Tibial nerve (tissue), 4 donors: Measurements from ENCODE around the gene KRTAP4-2. TPM values are rescaled to one million over a fixed set of nuclear protein-coding genes. Genes with fewer than 3 reads are reported as not detected.
"Not testable (repeated sequence)": the region's sequence is repeated elsewhere in the genome, so short reads cannot be mapped to it uniquely, and the experiment has no call there.

Experiments
- DNase-seq, 2 donors: peaks; one replicate each; pipeline ENCODE4 v3.0.0-alpha.2; 2019; ENCODE audit warnings: low spot score in 2 of 2
- H3K27ac ChIP-seq, 4 donors: fragments of 200-600 bp; sonication (generic) in 3 of 4; one replicate each; pipeline ENCODE4 v1.5.1; 2017 to 2019; ENCODE audit warnings: mild to moderate bottlenecking in 1 of 4
- H3K27me3 ChIP-seq, 2 donors: fragments of 200-600 bp; sonication (generic) in 1 of 2; one replicate each; pipeline versions ENCODE4 v1.5.1 to v1.6.0; 2017 to 2019
- H3K36me3 ChIP-seq, 3 donors: fragments of 200-600 bp; sonication (generic); one replicate each; pipeline ENCODE4 v1.5.1; 2018 to 2019
- H3K4me1 ChIP-seq, 4 donors: fragments of 200-600 bp; sonication (generic) in 3 of 4; one replicate each; pipeline ENCODE4 v1.5.1; 2017 to 2019
- H3K4me3 ChIP-seq, 4 donors: fragments of 200-600 bp; sonication (generic) in 3 of 4; one replicate each; pipeline ENCODE4 v1.5.1; 2017 to 2019; ENCODE audit warnings: mild to moderate bottlenecking in 1 of 4, moderate library complexity in 1 of 4
- H3K9me3 ChIP-seq, 4 donors: fragments of 200-600 bp; sonication (generic) in 3 of 4; one replicate each; pipeline ENCODE4 v1.5.1; 2017 to 2019
- CTCF ChIP-seq, 5 experiments: fragments of 200-600 bp in 3 of 5; fragments of 450-650 bp in 2 of 5; sonication (generic) in 3 of 5; IDR thresholded peaks; one replicate each; pipeline ENCODE4 v1.5.1; 2016 to 2019; ENCODE audit warnings: antibody characterized with exemption in 5 of 5, mild to moderate bottlenecking in 3 of 5, moderate library complexity in 2 of 5
- EP300 ChIP-seq, 2 donors: sonication (generic); formaldehyde crosslinking; IDR thresholded peaks; one replicate each; pipeline ENCODE4 v1.6.1; 2017; ENCODE audit warnings: antibody characterized with exemption in 2 of 2, mild to moderate bottlenecking in 1 of 2
- POLR2A ChIP-seq, 2 donors: fragments of 450-650 bp; IDR thresholded peaks; one replicate each; pipeline ENCODE4 v1.6.1; 2017; ENCODE audit warnings: antibody characterized with exemption in 2 of 2, mild to moderate bottlenecking in 2 of 2, moderate library complexity in 2 of 2
- WGBS, 2 donors: methylation state at CpG; one replicate each; pipeline ENCODE4 v1.1.5; 2018; 5-methylcytosine and 5-hydroxymethylcytosine counted together
- total RNA-seq, 4 donors: library from RNA; depleted of rRNA; stranded (reverse); fragments of >200 nt; gene quantifications; one replicate each; pipeline ENCODE4 v1.1.0, GENCODE V29; 2016

The KRTAP4-2 gene
- total RNA-seq, 4 donors from 2014 or later = not detected

GRCh38 chr17:41212524-41213169, 34.6 kb upstream of the KRTAP4-2 start:
- Histone ChIP-seq H3K27me3 (no peaks in the 10 kb centered on the region), H3K4me3 (no peak overlapping the region), H3K27ac (no peak overlapping the region), H3K4me1 (no peaks in the 10 kb centered on the region), H3K9me3 (no peaks in the 10 kb centered on the region), H3K36me3 (no peaks in the 10 kb centered on the region)
- DNase-seq = no peak
- TF ChIP-seq EP300 (IDR thresholded peaks at IDR 0.05) (no peak), POLR2A (IDR thresholded peaks at IDR 0.05) (no peak), CTCF (IDR thresholded peaks at IDR 0.05) (no peak)
- WGBS, 2 donors = 70 to 78% methylated on average over 6 to 7 of the region's 7 CpGs

- Histone ChIP-seq H3K36me3 (no peaks in the 10 kb centered on the region), H3K4me3 (no peak overlapping the region), H3K4me1 (no peaks in the 10 kb centered on the region), H3K27me3 (no peaks in the 10 kb centered on the region), H3K9me3 (no peaks in the 10 kb centered on the region), H3K27ac (no peak overlapping the region)
- TF ChIP-seq POLR2A (IDR thresholded peaks at IDR 0.05) (no peak), CTCF (IDR thresholded peaks at IDR 0.05) (no peak), EP300 (IDR thresholded peaks at IDR 0.05) (no peak)
- WGBS, 2 donors = 43% methylated on average over 1 of the region's 1 CpG
- DNase-seq = no peak
Observed at GRCh38 chr17:41211845-41212466, 33.9 kb upstream of the KRTAP4-2 start.

GRCh38 chr17:41199421-41200078, 21.5 kb upstream of the KRTAP4-2 start:
- H3K27ac ChIP-seq = no peak overlapping the region
- H3K27me3 ChIP-seq = no peaks in the 10 kb centered on the region
- H3K4me1 ChIP-seq = no peaks in the 10 kb centered on the region
- no peak overlapping the region for H3K4me3 ChIP-seq
- WGBS, 2 donors = 73 to 74% methylated on average over 5 of the region's 5 CpGs
- DNase-seq = no peak
- H3K36me3 ChIP-seq = no peaks in the 10 kb centered on the region
- H3K9me3 ChIP-seq = peaks cover 0 to 16% (median 0%) of the 10 kb centered on the region in 4 donors
- no peak for TF ChIP-seq EP300 (IDR thresholded peaks at IDR 0.05)
- TF ChIP-seq CTCF (IDR thresholded peaks at IDR 0.05) = no peak
- TF ChIP-seq POLR2A (IDR thresholded peaks at IDR 0.05) = no peak

- TF ChIP-seq EP300 (IDR thresholded peaks at IDR 0.05) (no peak), CTCF (IDR thresholded peaks at IDR 0.05) (no peak), POLR2A (IDR thresholded peaks at IDR 0.05) (no peak)
- WGBS, 2 donors = 30 to 58% methylated on average over 1 of the region's 1 CpG
- Histone ChIP-seq H3K4me1 (no peaks in the 10 kb centered on the region), H3K27me3 (no peaks in the 10 kb centered on the region), H3K27ac (no peak overlapping the region), H3K36me3 (no peaks in the 10 kb centered on the region), H3K4me3 (no peak overlapping the region), H3K9me3 (peaks cover 0 to 16% (median 0%) of the 10 kb centered on the region in 4 donors)
- no peak for DNase-seq
Observed at GRCh38 chr17:41196068-41196467, 18.0 kb upstream of the KRTAP4-2 start.

- no peaks in the 10 kb centered on the region for H3K27me3 ChIP-seq
- TF ChIP-seq POLR2A (IDR thresholded peaks at IDR 0.05) (no peak), CTCF (IDR thresholded peaks at IDR 0.05) (no peak), EP300 (IDR thresholded peaks at IDR 0.05) (no peak)
- no peaks in the 10 kb centered on the region for H3K9me3 ChIP-seq
- no peaks in the 10 kb centered on the region for H3K36me3 ChIP-seq
- no peaks in the 10 kb centered on the region for H3K4me1 ChIP-seq
- WGBS, 2 donors = 83 to 98% methylated on average over 2 to 3 of the region's 3 CpGs
- DNase-seq = no peak
- H3K27ac ChIP-seq = no peak overlapping the region
- no peak overlapping the region for H3K4me3 ChIP-seq
Observed at GRCh38 chr17:41190328-41190727, 12.3 kb upstream of the KRTAP4-2 start.

- H3K4me3 ChIP-seq, H3K36me3 ChIP-seq, DNase-seq, H3K27me3 ChIP-seq, H3K9me3 ChIP-seq, H3K4me1 ChIP-seq, H3K27ac ChIP-seq: not testable (repeated sequence)
- WGBS, 2 donors = 89 to 100% methylated on average over 1 of the region's 1 CpG
Observed at GRCh38 chr17:41189837-41190318, 11.9 kb upstream of the KRTAP4-2 start, which contains the start of gene KRTAP9-1. TSS of gene KRTAP9-1 (plus strand) at chr17:41189887. CDS start at chr17:41189887, 0 bp downstream.
